NCI-H128 (cell line): ENCODE data around the gene PFKFB2.

Experiments used
- DNase-seq: peaks from one replicate; lab custom pipeline; 2025; ENCODE audit not compliant: unreplicated experiment; lab: John Stamatoyannopoulos, UW

PFKFB2 gene

DNA sequence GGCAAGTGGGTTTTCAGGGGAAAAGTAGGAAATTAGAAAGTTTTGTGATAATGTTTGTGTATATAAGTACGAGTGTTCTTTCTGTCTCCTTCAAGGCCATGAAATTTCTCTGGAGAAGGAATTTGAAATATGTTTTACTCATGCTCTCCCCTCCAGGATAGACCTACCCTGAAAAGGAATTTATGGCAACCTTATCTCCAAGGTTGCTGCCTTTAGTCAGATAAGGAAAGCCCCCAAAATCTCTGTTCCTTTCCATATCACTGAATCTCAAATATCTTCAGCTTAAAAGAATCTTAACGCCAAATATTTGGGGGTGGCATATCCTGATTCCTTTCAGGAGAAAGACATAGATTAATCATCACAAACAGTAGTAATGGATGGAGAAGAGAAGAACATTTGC, 35.1 kb downstream of the PFKFB2 start:
- no peak for DNase-seq

DNA sequence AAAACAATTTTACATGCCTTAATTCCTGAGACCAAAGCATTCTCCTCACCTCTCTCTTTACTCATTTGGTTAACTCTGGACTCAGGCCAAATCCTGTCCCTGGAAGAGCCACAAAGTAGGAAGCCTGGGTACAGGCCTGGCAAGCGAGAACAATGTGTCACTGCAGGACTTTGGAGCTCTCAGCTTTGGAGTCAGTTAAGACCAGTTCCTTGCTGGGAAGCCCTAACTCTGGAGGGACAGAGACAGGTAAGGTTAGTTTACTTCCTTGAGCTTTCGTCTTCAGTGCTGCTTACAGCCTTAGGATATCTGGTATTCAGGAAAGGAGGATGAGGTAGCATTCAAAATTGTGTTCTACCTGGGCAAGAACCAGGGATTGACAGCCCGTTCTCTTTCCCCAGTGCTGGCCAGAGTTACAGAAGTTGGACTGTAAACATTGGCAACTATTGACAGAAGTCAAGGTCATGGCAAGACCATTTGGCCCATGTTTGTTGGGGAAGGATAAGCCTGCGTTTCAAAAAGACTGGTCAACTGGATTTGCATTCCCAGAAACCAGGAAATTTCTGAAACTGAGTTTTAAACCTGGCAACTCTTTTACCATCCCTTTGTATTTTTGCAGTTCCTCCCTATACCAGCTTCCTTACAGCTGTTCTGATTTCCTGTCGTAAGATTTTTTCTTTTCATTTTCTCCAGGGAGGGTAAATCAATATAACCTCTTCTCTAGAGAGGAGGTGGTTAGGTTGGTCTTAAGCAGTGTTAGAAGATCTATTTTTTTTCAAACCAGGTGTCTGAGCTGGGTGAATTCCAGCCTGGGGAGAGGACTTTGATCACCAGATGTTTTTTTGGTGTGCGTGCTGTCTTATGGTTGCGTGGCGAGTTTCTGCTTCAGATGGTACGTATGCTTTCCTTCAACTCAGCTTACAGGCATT, 35.9 kb downstream of the PFKFB2 start, which contains the start of gene C4BPB:
Gene C4BPB (plus strand): TSS at position 160 of the 926 bp plus-strand sequence. CDS start 672 bp downstream, at position 832.
- no peak for DNase-seq

DNA sequence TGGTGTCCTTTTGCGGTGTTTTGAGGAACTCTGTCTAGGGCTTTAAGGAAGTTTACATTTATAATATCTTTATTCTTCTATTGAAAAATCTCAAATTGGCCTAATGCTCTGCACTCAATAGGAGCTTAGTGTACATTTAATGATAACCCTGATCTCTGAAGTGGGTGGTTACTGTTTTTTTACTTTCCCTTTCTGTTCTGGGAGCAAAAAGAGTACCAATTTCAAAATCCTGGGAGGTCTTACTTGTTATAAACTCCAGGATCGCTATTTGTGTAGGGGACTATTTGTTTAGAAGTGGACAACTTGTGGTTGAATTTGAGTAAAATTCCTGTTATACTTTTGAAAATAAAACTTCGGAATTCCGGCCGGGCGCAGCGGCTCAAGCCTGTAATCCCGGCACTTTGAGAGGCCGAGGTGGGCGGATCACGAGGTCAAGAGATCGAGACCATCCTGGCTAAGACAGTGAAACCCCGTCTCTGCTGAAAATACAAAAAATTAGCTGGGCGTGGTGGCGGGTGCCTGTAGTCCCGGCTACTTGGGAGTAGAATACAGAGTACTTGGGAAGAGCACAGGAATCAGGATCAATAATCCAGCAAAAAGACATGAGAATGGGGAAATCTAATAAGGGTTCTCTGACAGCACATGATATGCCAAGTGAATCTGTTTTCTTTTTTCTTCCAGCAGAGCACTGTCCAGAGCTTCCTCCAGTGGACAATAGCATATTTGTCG, 36.7 kb downstream of the PFKFB2 start:
- no peak for DNase-seq

- no peak for DNase-seq
Observed at GRCh38 chr1:207091200-207091908, 38.3 kb downstream of the PFKFB2 start.

DNA sequence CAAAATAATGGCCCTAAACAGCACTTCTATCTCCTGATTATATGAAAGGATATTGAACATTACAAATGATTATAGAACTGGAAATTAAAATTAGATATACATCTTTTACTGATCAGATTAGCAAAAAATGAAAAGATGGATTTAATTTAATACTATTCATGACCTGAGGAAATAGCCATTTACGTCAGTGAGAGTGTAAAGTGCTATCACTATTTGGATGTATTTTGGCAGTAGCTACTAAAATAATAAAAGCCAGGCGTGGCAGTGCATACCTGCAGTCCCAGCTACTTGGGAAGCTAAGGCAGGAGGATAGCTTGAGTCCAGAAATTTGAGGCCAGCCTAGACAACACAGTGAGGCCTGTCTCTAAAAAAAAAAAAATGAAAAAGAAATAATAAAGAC, 40.9 kb downstream of the PFKFB2 start:
- DNase-seq: no peak

GRCh38 chr1:207097871-207098324, 44.8 kb downstream of the PFKFB2 start:
- no peak for DNase-seq

GRCh38 chr1:207101720-207102119, 48.6 kb downstream of the PFKFB2 start:
- no peak for DNase-seq

GRCh38 chr1:207102146-207102545, 49.1 kb downstream of the PFKFB2 start:
- no peak for DNase-seq

GRCh38 chr1:207102659-207103058, 49.6 kb downstream of the PFKFB2 start:
- DNase-seq: no peak

DNA sequence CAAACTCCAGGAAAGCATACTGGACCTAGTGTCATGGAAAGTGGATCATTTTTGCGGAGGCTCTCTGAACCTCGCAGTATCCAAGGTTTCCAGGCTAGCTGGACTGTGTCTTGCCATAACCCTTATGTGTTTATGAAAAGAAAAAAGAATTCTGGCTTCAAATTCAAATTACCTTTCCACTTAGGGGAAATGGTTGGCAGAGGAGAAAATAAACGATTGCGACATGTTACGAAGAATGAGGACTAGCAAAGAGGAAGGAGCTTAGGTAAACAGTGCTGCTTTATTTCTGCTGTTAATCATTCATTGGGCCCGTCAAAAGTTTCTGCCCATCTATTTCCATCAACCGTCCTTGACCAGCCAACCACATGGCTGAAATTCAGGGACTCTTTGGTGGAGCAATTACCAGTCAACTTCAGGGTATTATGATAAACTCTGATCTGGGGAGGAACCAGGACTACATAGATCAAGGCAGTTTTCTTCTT, 50.9 kb downstream of the PFKFB2 start, which contains the start of gene C4BPA:
Gene C4BPA (plus strand): TSS at position 342 of the 482 bp plus-strand sequence. CDS start 8,793 bp downstream, outside the sequence.
- no peak for DNase-seq

GRCh38 chr1:207109004-207109403, 55.9 kb downstream of the PFKFB2 start:
- DNase-seq: no peak

- DNase-seq: no peak
Observed at GRCh38 chr1:207112616-207113296, 59.7 kb downstream of the PFKFB2 start.

DNA sequence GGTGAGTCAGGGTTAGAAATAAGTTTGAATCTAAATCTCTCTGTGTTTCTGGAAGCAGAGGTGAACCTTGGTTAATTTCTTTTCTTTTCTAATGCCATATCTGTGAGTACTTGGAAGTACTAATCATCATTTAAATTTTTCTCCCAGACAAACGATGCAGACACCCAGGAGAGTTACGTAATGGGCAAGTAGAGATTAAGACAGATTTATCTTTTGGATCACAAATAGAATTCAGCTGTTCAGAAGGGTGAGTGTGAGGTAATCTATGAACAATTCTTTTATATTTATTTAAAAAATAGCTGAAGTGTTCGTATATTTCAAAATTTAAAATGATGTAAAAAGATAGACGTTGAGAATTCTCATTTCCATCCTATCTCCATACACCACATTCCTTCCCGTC, 62.2 kb downstream of the PFKFB2 start:
- DNase-seq: no peak

DNA sequence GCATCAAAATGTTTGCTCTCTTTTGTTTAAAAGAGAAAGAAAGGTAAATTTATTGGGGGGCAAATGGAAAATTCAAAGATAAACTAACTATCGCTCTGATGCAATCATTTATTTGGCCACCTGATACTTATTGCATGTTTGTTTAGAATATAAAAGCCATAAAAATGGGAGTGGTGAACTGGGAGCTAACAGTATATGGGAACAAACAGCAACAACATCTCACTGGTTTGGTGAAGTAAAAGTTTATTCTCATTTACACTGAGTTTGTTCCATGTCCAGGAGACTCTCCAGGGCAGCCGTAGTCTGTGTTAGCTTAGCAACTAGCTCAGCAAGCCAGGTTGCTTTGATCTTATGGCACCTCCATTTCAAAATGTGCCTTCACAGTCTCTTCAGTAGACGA, 71.3 kb downstream of the PFKFB2 start:
- no peak for DNase-seq

- no peak for DNase-seq
Observed at GRCh38 chr1:207128336-207128921, 75.4 kb downstream of the PFKFB2 start.

GRCh38 chr1:207129053-207129452, 76.0 kb downstream of the PFKFB2 start:
- no peak for DNase-seq
